AG04449 (cell line): ENCODE results near the gene KRTAP10-1.
"Not testable (repeated sequence)": the region's sequence is repeated elsewhere in the genome, so short reads cannot be mapped to it uniquely, and the experiment has no call there.

Source experiments
- CTCF ChIA-PET: fragments of 350-600 bp; formaldehyde crosslinking; extraction: SDS; loops from one replicate; lab custom pipeline; 2021; ENCODE audit warnings: antibody characterized with exemption; lab: Yijun Ruan, JAX
- POLR2A ChIA-PET: fragments of 400-600, 350-600 bp; formaldehyde crosslinking; extraction: SDS; loops from one replicate; lab custom pipeline; 2020; ENCODE audit warnings: antibody characterized with exemption, inconsistent platforms; lab: Yijun Ruan, JAX
- DNase-seq: peaks from one replicate; pipeline ENCODE4 v3.0.0-alpha.2; 2010; ENCODE audit warnings: low read depth, low spot score
- H3K4me3 ChIP-seq: 2 replicates; pipeline ENCODE4 v1.5.1; 2011; ENCODE audit warnings: low read depth, mild to moderate bottlenecking, control low read depth, low read length
- CTCF ChIP-seq: IDR thresholded peaks from one replicate; pipeline ENCODE4 v1.5.1; 2011; ENCODE audit warnings: mild to moderate bottlenecking, moderate library complexity, low read length, control low read depth, inconsistent platforms; ENCODE audit not compliant: insufficient read depth; ENCODE audit errors: missing control alignments

Gene KRTAP10-1

DNA sequence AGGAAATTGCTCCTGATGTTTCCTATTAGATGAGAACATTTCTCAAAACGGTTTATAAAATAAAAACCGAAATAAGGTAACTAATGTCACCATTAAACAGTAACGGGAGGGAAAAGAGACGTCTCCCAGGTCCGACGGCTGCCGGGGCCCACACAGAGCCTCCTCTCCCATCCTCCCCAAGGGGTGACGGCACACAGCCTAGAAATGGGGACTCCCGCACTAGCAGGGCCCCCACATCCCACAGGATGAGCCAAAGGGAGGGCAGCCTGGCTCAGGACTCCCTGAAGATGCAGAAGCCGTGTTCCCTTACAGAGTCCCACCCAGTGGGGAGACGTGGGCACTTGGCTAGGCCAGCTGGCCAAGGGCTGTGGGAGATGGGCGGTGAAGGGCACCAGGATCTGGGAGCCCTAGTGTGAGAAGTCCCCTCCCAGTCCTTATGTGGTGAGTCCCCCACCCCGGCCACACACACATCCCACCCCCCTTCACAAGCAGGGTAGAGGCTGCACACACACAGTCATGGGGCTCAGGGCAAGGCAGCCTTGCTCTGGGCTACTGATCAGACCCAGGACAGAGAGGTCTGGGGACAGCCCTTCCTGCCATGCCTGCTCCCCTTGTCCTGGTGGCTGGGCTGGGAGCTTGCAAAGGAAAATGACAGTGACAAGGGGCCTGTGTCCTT lies 15.3 kb upstream of the KRTAP10-1 start:
- ChIA-PET POLR2A (no interaction called here), CTCF (no interaction called here)
- H3K4me3 ChIP-seq: no peak overlapping the region
- DNase-seq: no peak
- no peak for TF ChIP-seq CTCF

DNA sequence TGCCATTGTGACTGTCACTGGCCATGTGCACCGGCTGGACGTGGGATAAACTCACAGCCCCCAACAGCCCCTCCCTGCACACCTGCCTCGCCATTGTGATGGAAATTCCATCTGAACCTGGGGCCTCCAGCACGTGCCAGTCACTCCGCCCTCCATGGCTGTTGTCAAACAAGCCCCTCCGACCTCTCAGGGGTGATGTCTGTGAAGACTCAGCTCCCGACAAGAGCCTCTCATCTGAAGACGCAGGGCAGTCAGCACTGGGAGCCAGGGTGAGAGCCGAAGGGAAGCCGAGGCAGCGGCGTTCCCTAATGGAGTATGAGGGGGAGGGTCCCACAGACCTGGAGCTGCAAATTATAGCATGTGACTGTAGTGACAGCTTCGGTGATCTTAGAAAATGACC lies 12.7 kb upstream of the KRTAP10-1 start:
- ChIA-PET CTCF (interaction anchor here (1.0 kb wide), 1 partner anchor 241 kb away, joined by 3 read pairs; no protein-coding TSS in a partner anchor), POLR2A (no interaction called here)
- H3K4me3 ChIP-seq: no peak overlapping the region
- TF ChIP-seq CTCF: no peak
- no peak for DNase-seq

DNA sequence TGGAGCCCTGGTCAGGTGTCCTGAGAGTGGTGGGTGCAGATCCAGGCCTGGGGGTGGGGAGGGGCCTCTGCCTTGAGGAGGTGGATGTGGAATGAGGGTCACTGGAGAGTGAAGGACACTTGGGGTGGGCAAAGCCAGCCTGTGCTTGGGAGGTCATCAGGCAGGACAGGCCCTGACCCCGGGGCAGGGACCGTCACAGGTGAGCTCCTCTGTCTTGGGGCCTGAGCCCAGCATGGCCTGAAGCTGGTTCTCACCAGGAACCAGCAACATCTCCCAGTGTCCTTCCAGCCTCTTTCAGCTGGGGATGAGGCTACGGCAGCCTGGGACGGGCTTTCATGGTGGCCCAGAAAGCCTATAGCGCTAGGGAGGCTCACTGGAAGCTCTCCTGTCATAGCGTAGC lies 12.1 kb upstream of the KRTAP10-1 start:
- no peak overlapping the region for H3K4me3 ChIP-seq
- no peak for TF ChIP-seq CTCF
- ChIA-PET POLR2A (no interaction called here), CTCF (no interaction called here)
- DNase-seq: no peak

DNA sequence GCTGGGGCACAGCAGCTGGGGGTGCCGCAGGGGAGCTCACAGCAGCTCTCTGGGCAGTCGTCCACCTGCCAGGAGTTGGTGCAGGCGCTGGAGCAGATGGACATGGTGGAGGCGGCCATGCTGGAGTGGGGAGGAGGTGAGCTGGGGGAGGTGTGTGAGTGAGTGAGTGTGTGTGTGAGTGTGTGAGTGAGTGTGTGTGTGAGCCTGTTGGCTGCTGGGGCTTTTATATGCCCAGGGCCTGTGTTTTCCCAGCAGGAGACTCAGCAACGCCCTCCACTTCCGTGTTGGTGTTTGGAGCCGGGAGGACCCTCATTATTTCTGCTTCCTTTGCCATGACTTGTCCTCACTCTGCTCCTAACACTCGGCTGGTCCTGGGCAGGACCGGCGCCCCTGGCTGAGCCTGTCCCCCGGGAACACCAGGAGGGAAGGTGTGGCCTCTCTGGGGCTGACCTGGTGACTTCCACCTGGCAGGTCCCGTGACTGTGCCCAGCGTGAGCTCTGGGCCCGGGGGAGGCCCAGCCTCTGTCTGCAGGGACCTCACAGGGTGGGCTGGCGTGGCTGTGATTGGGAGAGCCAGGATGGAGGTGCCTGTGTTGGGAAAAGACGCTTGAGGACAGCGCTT lies 11.5 kb upstream of the KRTAP10-1 start, which contains the start of gene KRTAP10-2:
Gene KRTAP10-2, minus strand, starts transcription at position 166 of the 622 bp plus-strand sequence. Its CDS starts 47 bp downstream, at position 119.
- no peak for DNase-seq
- POLR2A ChIA-PET: no interaction called here
- no peak for TF ChIP-seq CTCF
- H3K4me3 ChIP-seq: no peak within 1 kb of the TSS
- CTCF ChIA-PET: no interaction called here

DNA sequence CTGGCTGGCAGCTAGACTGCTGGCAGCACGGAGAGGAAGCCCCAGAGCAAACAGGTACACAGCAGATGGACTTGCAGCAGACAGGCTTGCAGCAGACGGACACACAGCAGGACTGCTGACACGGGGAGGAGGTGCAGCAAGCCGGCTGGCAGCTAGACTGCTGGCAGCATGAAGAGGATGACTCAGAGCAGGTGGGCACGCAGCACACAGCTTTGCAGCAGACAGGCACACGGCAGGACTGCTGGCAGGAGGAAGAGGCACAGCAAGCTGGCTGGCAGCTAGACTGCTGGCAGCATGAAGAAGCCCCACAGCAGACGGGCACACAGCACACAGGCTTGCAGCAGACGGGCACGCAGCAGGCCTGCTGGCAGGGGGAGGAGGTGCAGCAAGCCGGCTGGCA lies 10.8 kb upstream of the KRTAP10-1 start:
- no peak for TF ChIP-seq CTCF
- CTCF ChIA-PET: no interaction called here
- H3K4me3 ChIP-seq: no peak overlapping the region
- POLR2A ChIA-PET: no interaction called here
- no peak for DNase-seq

DNA sequence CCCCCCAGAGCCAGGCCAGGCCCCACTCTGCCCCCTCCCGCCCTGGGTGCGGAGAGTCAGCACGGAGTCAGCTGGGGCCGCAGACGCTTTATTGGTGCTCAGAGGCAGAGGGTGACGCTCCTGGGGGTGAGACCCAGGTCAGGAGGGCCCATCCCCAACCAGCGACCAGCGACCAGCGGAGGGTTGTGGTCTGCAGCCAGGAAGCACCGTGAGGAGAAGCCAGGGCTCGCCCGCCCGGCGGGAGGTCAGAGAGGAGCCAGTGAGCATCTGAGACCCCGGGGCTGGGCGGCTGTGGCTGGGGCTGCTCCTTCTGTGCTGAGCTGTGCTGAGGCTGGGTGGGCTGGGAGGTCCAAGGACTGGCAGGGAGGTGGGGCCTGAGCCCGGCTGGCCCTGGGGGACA lies 10.3 kb upstream of the KRTAP10-1 start:
- CTCF ChIA-PET, POLR2A ChIA-PET, DNase-seq, H3K4me3 ChIP-seq: not testable (repeated sequence)
